IMR-90 (cell line): ENCODE data around the gene AMIGO1. TPM values are rescaled to one million over a fixed set of nuclear protein-coding genes. Genes with fewer than 3 reads are reported as not detected.
A peak's percentile ranks its signal among the peaks of the same experiment; 100 is the strongest.

Source experiments
- ATAC-seq: fragments of 200-7000 bp; cut with Tn5 transposase; 2 replicates; pipeline ENCODE4 v1.9.1; 2020; ENCODE audit warnings: low read depth, mild to moderate bottlenecking, moderate library complexity
- BruUV-seq: library from RNA; stranded (reverse); fragments of 400-500 nt; replicated peaks from 2 replicates; lab custom pipeline; 2021; lab: Mats Ljungman, UMichigan
- CTCF ChIA-PET: fragments of 300-600 bp; formaldehyde crosslinking; extraction: SDS; loops from one replicate; lab custom pipeline; 2021; ENCODE audit warnings: antibody characterized with exemption; lab: Yijun Ruan, JAX
- POLR2A ChIA-PET: fragments of 300-600 bp; sonication (Branson Sonifier 250); formaldehyde crosslinking; loops from one replicate; lab custom pipeline; 2022; ENCODE audit warnings: antibody characterized with exemption; ENCODE audit not compliant: unreplicated experiment; lab: Charles Lee
- DNase-seq: peaks from one replicate; pipeline ENCODE4 v3.0.0; 2013
- H2AFZ ChIP-seq: replicated peaks from 2 replicates; pipeline ENCODE3; 2013; ENCODE audit warnings: low read length, mild to moderate bottlenecking; ENCODE audit not compliant: poor library complexity
- H2AK5ac ChIP-seq: 2 replicates; pipeline ENCODE4 v1.6.1; 2013; ENCODE audit warnings: low read depth, low read length, inconsistent platforms
- H2AK9ac ChIP-seq: replicated peaks from 2 replicates; pipeline ENCODE3; 2013; ENCODE audit warnings: mild to moderate bottlenecking, low read depth, low read length, moderate library complexity; ENCODE audit not compliant: poor library complexity
- H2BK120ac ChIP-seq: 2 replicates; pipeline ENCODE4 v1.6.1; 2013; ENCODE audit warnings: low read depth, low read length, inconsistent platforms
- H2BK15ac ChIP-seq: 3 replicates; pipeline ENCODE4 v1.6.1; 2013; ENCODE audit warnings: low read depth, low read length, inconsistent platforms
- H2BK20ac ChIP-seq: 2 replicates; pipeline ENCODE4 v1.6.1; 2013; ENCODE audit warnings: low read depth, mild to moderate bottlenecking, inconsistent platforms, low read length, moderate library complexity
- H2BK5ac ChIP-seq: 2 replicates; pipeline ENCODE4 v1.6.1; 2013; ENCODE audit warnings: mild to moderate bottlenecking, low read depth, low read length, inconsistent platforms; ENCODE audit not compliant: poor library complexity, severe bottlenecking
- H3K14ac ChIP-seq: replicated peaks from 2 replicates; pipeline ENCODE4 v1.6.1; 2013; ENCODE audit warnings: low read depth, low read length, inconsistent platforms
- H3K18ac ChIP-seq: 2 replicates; pipeline ENCODE4 v1.6.1; 2013; ENCODE audit warnings: low read depth, low read length, control low read depth
- H3K23ac ChIP-seq: 2 replicates; pipeline ENCODE4 v1.6.1; 2013; ENCODE audit warnings: low read depth, low read length, inconsistent platforms
- H3K27ac ChIP-seq: 2 replicates; pipeline ENCODE4 v1.5.1; 2013; ENCODE audit warnings: mild to moderate bottlenecking, control low read depth, low read length; ENCODE audit not compliant: insufficient read depth
- H3K27me3 ChIP-seq: 2 replicates; pipeline ENCODE4 v1.6.1; 2013; ENCODE audit warnings: low read length; ENCODE audit not compliant: control insufficient read depth, insufficient read depth
- H3K36me3 ChIP-seq: 2 replicates; pipeline ENCODE4 v1.6.1; 2013; ENCODE audit warnings: low read length, mixed read lengths; ENCODE audit not compliant: control insufficient read depth, insufficient read depth
- H3K4ac ChIP-seq: 2 replicates; pipeline ENCODE4 v1.6.1; 2013; ENCODE audit warnings: low read depth, low read length, inconsistent platforms
- H3K4me1 ChIP-seq: 2 replicates; pipeline ENCODE4 v1.6.1; 2013; ENCODE audit warnings: low read length, mixed read lengths; ENCODE audit not compliant: control insufficient read depth, insufficient read depth
- H3K4me2 ChIP-seq: 2 replicates; pipeline ENCODE4 v1.6.1; 2013; ENCODE audit warnings: low read depth, mild to moderate bottlenecking, control low read depth, low read length, moderate library complexity
- H3K4me3 ChIP-seq: 2 replicates; pipeline ENCODE4 v1.5.1; 2013; ENCODE audit warnings: low read depth, mild to moderate bottlenecking, control low read depth, low read length, moderate library complexity; ENCODE audit not compliant: insufficient read depth
- H3K56ac ChIP-seq: 2 replicates; pipeline ENCODE4 v1.6.1; 2013; ENCODE audit warnings: low read length, inconsistent platforms; ENCODE audit not compliant: insufficient read depth; ENCODE audit errors: extremely low read depth
- H3K79me1 ChIP-seq, 2 experiments: 2 replicates each; pipeline ENCODE4 v1.6.1; 2013; ENCODE audit warnings: low read length in 2 of 2, inconsistent platforms in 1 of 2, low read depth in 1 of 2
- H3K9ac ChIP-seq: 2 replicates; pipeline ENCODE4 v1.6.1; 2013; ENCODE audit warnings: low read depth, low read length, control low read depth
- H3K9me1 ChIP-seq: 2 replicates; pipeline ENCODE4 v1.6.1; 2013; ENCODE audit warnings: low read length, inconsistent platforms; ENCODE audit not compliant: insufficient read depth
- H3K9me3 ChIP-seq: 2 replicates; pipeline ENCODE4 v1.6.1; 2013; ENCODE audit warnings: low read length; ENCODE audit not compliant: control insufficient read depth, insufficient read depth
- H4K20me1 ChIP-seq: 2 replicates; pipeline ENCODE4 v1.6.1; 2013; ENCODE audit warnings: low read length, inconsistent platforms; ENCODE audit not compliant: insufficient read depth
- H4K5ac ChIP-seq: 2 replicates; pipeline ENCODE4 v1.6.1; 2013; ENCODE audit warnings: mild to moderate bottlenecking, low read depth, low read length, control low read depth
- H4K8ac ChIP-seq, 2 experiments: 2 replicates each; pipeline ENCODE4 v1.6.1; 2013; ENCODE audit warnings: low read depth in 2 of 2, low read length in 2 of 2, control low read depth in 1 of 2, inconsistent platforms in 1 of 2
- H4K91ac ChIP-seq: 2 replicates; pipeline ENCODE4 v1.6.1; 2013; ENCODE audit warnings: low read depth, low read length, inconsistent platforms; ENCODE audit not compliant: insufficient read depth
- BHLHE40 ChIP-seq: fragments of 150-350 bp; IDR thresholded peaks from 2 replicates; pipeline ENCODE4 v1.6.1; 2016; ENCODE audit warnings: mild to moderate bottlenecking, low read depth, low read length
- CHD1 ChIP-seq: IDR thresholded peaks from 2 replicates; pipeline ENCODE4 v1.6.1; 2012; ENCODE audit warnings: low read depth, low read length, improper control_type of control experiment
- MAZ ChIP-seq: IDR thresholded peaks from 2 replicates; pipeline ENCODE4 v1.6.1; 2012; ENCODE audit warnings: low read depth, mild to moderate bottlenecking, low read length, improper control_type of control experiment, moderate library complexity, borderline replicate concordance
- NFE2L2 ChIP-seq: fragments of 150-350 bp; IDR thresholded peaks from 2 replicates; pipeline ENCODE4 v1.6.1; 2016; ENCODE audit warnings: low read depth, mild to moderate bottlenecking, low read length
- POLR2A ChIP-seq: IDR thresholded peaks from 2 replicates; pipeline ENCODE4 v1.6.1; 2012; ENCODE audit warnings: mild to moderate bottlenecking, low read depth, low read length
- RCOR1 ChIP-seq: IDR thresholded peaks from 2 replicates; pipeline ENCODE4 v1.6.1; 2012; ENCODE audit warnings: mild to moderate bottlenecking, low read length, improper control_type of control experiment; ENCODE audit not compliant: insufficient replicate concordance
- SMC3 ChIP-seq: fragments of 150-350 bp; IDR thresholded peaks from 2 replicates; pipeline ENCODE4 v1.6.1; 2016; ENCODE audit warnings: low read depth, mild to moderate bottlenecking, antibody characterized with exemption, low read length, moderate library complexity
- WGBS, 2 experiments: methylation state at CpG; one replicate each; pipeline versions ENCODE4 v1.1.5 to v1.1.7; 2013; ENCODE audit warnings: missing lambda C conversion rate in 2 of 2; ENCODE audit not compliant: insufficient read length in 1 of 2; ENCODE audit errors: extremely low coverage in 2 of 2; 5-methylcytosine and 5-hydroxymethylcytosine counted together
- dilution Hi-C: fragments of 300-500 bp; cut with HindIII; formaldehyde crosslinking; loops from one replicate; pipeline ENCODE4 v1.14.3; 2018; ENCODE audit warnings: low sequenced_read_pairs; ENCODE audit not compliant: unreplicated experiment
- in situ Hi-C: fragments of 300-500 bp; cut with MboI; formaldehyde crosslinking; loops from 3 replicates; pipeline ENCODE4 v1.14.3; 2019; ENCODE audit warnings: low sequenced_read_pairs, inconsistent platforms, mixed read lengths
- intact Hi-C: fragments of 100-400 bp; cut with micrococcal nuclease; formaldehyde crosslinking; loops from 2 replicates; pipeline ENCODE4 v1.10.0; 2022
- polyA plus RNA-seq, 3 experiments: library from polyadenylated mRNA; depleted of rRNA; stranded (reverse); fragments of >200 nt; gene quantifications; 2 replicates each; pipeline ENCODE4 v1.2.3, GENCODE V29; 2012; ENCODE audit warnings: low replicate concordance in 1 of 3
- total RNA-seq: library from RNA; depleted of rRNA; stranded (reverse); fragments of >200 nt; gene quantifications from 2 replicates; pipeline ENCODE4 v1.2.3, GENCODE V29; 2012
- TF ChIP-seq, protein P1 (sequence below): fragments of 150-350 bp; IDR thresholded peaks from 2 replicates; pipeline ENCODE4 v1.6.1; 2016; ENCODE audit warnings: low read depth, mild to moderate bottlenecking, low read length, moderate library complexity, borderline replicate concordance

AMIGO1 gene
- total and polyA plus RNA-seq, 2 of the 4 experiments (the other 2 are of a cell fraction), result 1.5 to 1.6 TPM

DNA sequence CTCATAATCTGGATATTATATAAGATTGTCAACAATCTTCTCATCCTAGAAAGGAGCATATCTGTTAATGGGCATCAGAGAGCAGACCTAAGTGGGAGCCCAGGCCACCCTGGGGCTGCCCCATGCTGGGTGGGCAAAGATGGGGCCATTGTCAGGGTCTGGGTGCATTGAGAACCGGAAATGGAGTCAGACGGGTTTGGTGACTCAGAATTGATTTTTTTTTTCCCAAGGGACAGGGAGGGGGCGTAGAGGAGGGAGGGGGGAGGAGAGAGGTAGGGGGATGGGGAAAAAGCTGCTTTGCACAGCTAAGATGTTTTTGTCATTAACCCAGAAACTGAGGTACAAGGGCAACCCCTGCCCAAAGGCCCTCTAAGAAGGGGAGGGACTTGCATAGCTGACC is 24.5 kb downstream of the AMIGO1 start:
- dilution Hi-C loops (no loop called here), intact Hi-C loops (no loop called here), in situ Hi-C loops (no loop called here)
- Histone ChIP-seq H3K4me3 (peak overlapping the region; percentile 59; the same call in 1 of the 2 replicates), H3K9me1 (peaks cover 8% of the 10 kb centered on the region), H3K9me3 (no peaks in the 10 kb centered on the region), H4K5ac (no peak overlapping the region; the same call in 1 of the 2 replicates), H2BK120ac (peak overlapping the region; percentile 78; the same call in 1 of the 2 replicates), H4K91ac (0 out of 2 replicates have a peak overlapping the region, but pooled peaks have one; percentile 9), H3K79me1 (peaks cover 9 to 22% of the 10 kb centered on the region in 2 experiments; a peak in 3 of 4 replicates), H3K4ac (peak overlapping the region; percentile 90), H2BK5ac (peak overlapping the region; percentile 88), H2BK20ac (peak overlapping the region; percentile 43; the same call in 1 of the 2 replicates), H3K4me1 (peaks cover 9% of the 10 kb centered on the region), H2AK5ac (peak overlapping the region; percentile 43), H3K4me2 (peak overlapping the region; percentile 74; the same call in 1 of the 2 replicates), H4K20me1 (no peaks in the 10 kb centered on the region), H3K18ac (no peak overlapping the region), H3K56ac (no peak overlapping the region), H3K9ac (peak overlapping the region; percentile 91), H3K23ac (peak overlapping the region; percentile 71; the same call in 1 of the 2 replicates), H2BK15ac (no peak overlapping the region; the same call in 2 of the 3 replicates), H2AFZ (peak overlapping the region; percentile 97), H3K27me3 (peaks cover 13% of the 10 kb centered on the region), H3K27ac (no peak overlapping the region), H2AK9ac (peak overlapping the region; percentile 89), H3K14ac (0 out of 2 replicates have a peak overlapping the region, but pooled peaks have one; percentile 97), H4K8ac (peak overlapping the region; percentile 93 to 94; a peak in 2 of 4 replicates), H3K36me3 (peaks cover 15% of the 10 kb centered on the region; the same call in 1 of the 2 replicates)
- no TSS peak for BruUV-seq
- ChIA-PET CTCF (interaction anchor here (0.7 to 1.1 kb wide), 3 partner anchors 9 to 48 kb away, joined by 3 to 4 read pairs (median 3); partner anchors contain the start of gene CYB561D1), POLR2A (no interaction called here)
- WGBS, 2 experiments, result no CpG with 5 or more reads among the region's 3 CpGs
- no peak for ATAC-seq
- TF ChIP-seq CHD1 (no peak), RCOR1 (no peak), NFE2L2 (no peak), MAZ (peak; percentile 60), POLR2A (no peak), BHLHE40 (no peak), SMC3 (no peak)
- TF ChIP-seq, protein P1, sequence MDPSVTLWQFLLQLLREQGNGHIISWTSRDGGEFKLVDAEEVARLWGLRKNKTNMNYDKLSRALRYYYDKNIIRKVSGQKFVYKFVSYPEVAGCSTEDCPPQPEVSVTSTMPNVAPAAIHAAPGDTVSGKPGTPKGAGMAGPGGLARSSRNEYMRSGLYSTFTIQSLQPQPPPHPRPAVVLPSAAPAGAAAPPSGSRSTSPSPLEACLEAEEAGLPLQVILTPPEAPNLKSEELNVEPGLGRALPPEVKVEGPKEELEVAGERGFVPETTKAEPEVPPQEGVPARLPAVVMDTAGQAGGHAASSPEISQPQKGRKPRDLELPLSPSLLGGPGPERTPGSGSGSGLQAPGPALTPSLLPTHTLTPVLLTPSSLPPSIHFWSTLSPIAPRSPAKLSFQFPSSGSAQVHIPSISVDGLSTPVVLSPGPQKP, result no peak
- DNase-seq, result no peak
